HUES6 (cell line): ENCODE measurements around the gene AVEN.

Experiments used
- H3K27ac ChIP-seq: 2 replicates; pipeline ENCODE4 v1.7.0; 2013; ENCODE audit warnings: low read depth, mild to moderate bottlenecking, low read length, inconsistent platforms
- H3K27me3 ChIP-seq: 2 replicates; pipeline ENCODE4 v1.6.1; 2013; ENCODE audit warnings: low read length; ENCODE audit not compliant: control insufficient read depth, insufficient read depth
- H3K36me3 ChIP-seq: 2 replicates; pipeline ENCODE4 v1.6.1; 2013; ENCODE audit warnings: low read length; ENCODE audit not compliant: control insufficient read depth, insufficient read depth
- H3K4me1 ChIP-seq: 2 replicates; pipeline ENCODE4 v1.6.1; 2013; ENCODE audit warnings: low read length; ENCODE audit not compliant: control insufficient read depth, insufficient read depth
- H3K4me3 ChIP-seq: 2 replicates; pipeline ENCODE4 v1.5.1; 2013; ENCODE audit warnings: low read depth, low read length
- H3K9ac ChIP-seq: one replicate; pipeline ENCODE4 v1.6.1; 2013; ENCODE audit warnings: mild to moderate bottlenecking, low read length
- H3K9me3 ChIP-seq: 2 replicates; pipeline ENCODE4 v1.6.1; 2013; ENCODE audit warnings: low read depth, low read length; ENCODE audit not compliant: control insufficient read depth, insufficient read depth

The AVEN gene

GRCh38 chr15:33852094-33852493 lies 186.9 kb downstream of the AVEN start:
- H3K27me3 ChIP-seq, result no peaks in the 10 kb centered on the region
- peaks cover 18% of the 10 kb centered on the region; the same call in 1 of the 2 replicates for H3K4me1 ChIP-seq
- no peak overlapping the region for H3K4me3 ChIP-seq
- H3K36me3 ChIP-seq, result no peaks in the 10 kb centered on the region; the same call in 1 of the 2 replicates
- no peak overlapping the region for H3K9ac ChIP-seq
- no peaks in the 10 kb centered on the region for H3K9me3 ChIP-seq
- H3K27ac ChIP-seq, result no peak overlapping the region

- Histone ChIP-seq H3K27me3 (no peaks in the 10 kb centered on the region), H3K36me3 (no peaks in the 10 kb centered on the region; the same call in 1 of the 2 replicates), H3K27ac (no peak overlapping the region), H3K9me3 (no peaks in the 10 kb centered on the region), H3K9ac (no peak overlapping the region), H3K4me3 (no peak overlapping the region), H3K4me1 (peaks cover 19% of the 10 kb centered on the region; the same call in 1 of the 2 replicates)
These were observed 187.9 kb downstream of the AVEN start for GRCh38 chr15:33851079-33851478.

- Histone ChIP-seq H3K9me3 (no peaks in the 10 kb centered on the region), H3K9ac (no peak overlapping the region), H3K4me1 (peaks cover 34% of the 10 kb centered on the region), H3K27me3 (no peaks in the 10 kb centered on the region), H3K36me3 (no peaks in the 10 kb centered on the region; the same call in 1 of the 2 replicates), H3K27ac (no peak overlapping the region), H3K4me3 (no peak overlapping the region)
These were observed 191.0 kb downstream of the AVEN start for GRCh38 chr15:33848011-33848410.

GRCh38 chr15:33846862-33847261 lies 192.1 kb downstream of the AVEN start:
- Histone ChIP-seq H3K9me3 (no peaks in the 10 kb centered on the region), H3K36me3 (no peaks in the 10 kb centered on the region; the same call in 1 of the 2 replicates), H3K27ac (no peak overlapping the region), H3K9ac (no peak overlapping the region), H3K27me3 (no peaks in the 10 kb centered on the region), H3K4me1 (peaks cover 23% of the 10 kb centered on the region), H3K4me3 (no peak overlapping the region)

- no peak overlapping the region for H3K4me3 ChIP-seq
- H3K36me3 ChIP-seq, result no peaks in the 10 kb centered on the region; the same call in 1 of the 2 replicates
- no peaks in the 10 kb centered on the region for H3K27me3 ChIP-seq
- H3K27ac ChIP-seq, result no peak overlapping the region
- no peaks in the 10 kb centered on the region for H3K9me3 ChIP-seq
- H3K9ac ChIP-seq, result no peak overlapping the region
- peaks cover 19% of the 10 kb centered on the region for H3K4me1 ChIP-seq
These were observed 192.9 kb downstream of the AVEN start for GRCh38 chr15:33846142-33846541.

- no peak overlapping the region for H3K9ac ChIP-seq
- H3K4me3 ChIP-seq, result no peak overlapping the region
- no peak overlapping the region for H3K27ac ChIP-seq
- no peaks in the 10 kb centered on the region for H3K9me3 ChIP-seq
- no peaks in the 10 kb centered on the region; the same call in 1 of the 2 replicates for H3K36me3 ChIP-seq
- H3K27me3 ChIP-seq, result no peaks in the 10 kb centered on the region
- H3K4me1 ChIP-seq, result peaks cover 19% of the 10 kb centered on the region
These were observed 194.4 kb downstream of the AVEN start for GRCh38 chr15:33844597-33844996.

GRCh38 chr15:33844186-33844585 lies 194.8 kb downstream of the AVEN start:
- Histone ChIP-seq H3K4me3 (no peak overlapping the region), H3K27ac (peak overlapping the region; percentile 80)

GRCh38 chr15:33840615-33841014 lies 198.4 kb downstream of the AVEN start:
- no peak overlapping the region for H3K9ac ChIP-seq
- H3K4me1 ChIP-seq, result peaks cover 18% of the 10 kb centered on the region
- no peaks in the 10 kb centered on the region for H3K36me3 ChIP-seq
- H3K4me3 ChIP-seq, result no peak overlapping the region
- no peaks in the 10 kb centered on the region for H3K9me3 ChIP-seq
- no peaks in the 10 kb centered on the region for H3K27me3 ChIP-seq
- no peak overlapping the region for H3K27ac ChIP-seq

More at GRCh38 chr15:33844186-33844585, 194.8 kb downstream of the AVEN start:
- H3K9ac ChIP-seq, result no peak overlapping the region
- H3K27me3 ChIP-seq, result no peaks in the 10 kb centered on the region
- H3K4me1 ChIP-seq, result peaks cover 19% of the 10 kb centered on the region
- no peaks in the 10 kb centered on the region; the same call in 1 of the 2 replicates for H3K36me3 ChIP-seq
- H3K9me3 ChIP-seq, result no peaks in the 10 kb centered on the region

GRCh38 chr15:33839540-33839939 lies 199.5 kb downstream of the AVEN start:
- Histone ChIP-seq H3K4me3 (no peak overlapping the region), H3K27me3 (no peaks in the 10 kb centered on the region), H3K36me3 (no peaks in the 10 kb centered on the region)

GRCh38 chr15:33837294-33837693 lies 201.7 kb downstream of the AVEN start:
- no peak overlapping the region for H3K4me3 ChIP-seq
- no peaks in the 10 kb centered on the region for H3K36me3 ChIP-seq
- H3K4me1 ChIP-seq, result peaks cover 20% of the 10 kb centered on the region
- no peaks in the 10 kb centered on the region for H3K27me3 ChIP-seq
- no peak overlapping the region for H3K27ac ChIP-seq
- H3K9me3 ChIP-seq, result no peaks in the 10 kb centered on the region
- H3K9ac ChIP-seq, result no peak overlapping the region

More at GRCh38 chr15:33839540-33839939, 199.5 kb downstream of the AVEN start:
- H3K27ac ChIP-seq, result no peak overlapping the region
- no peak overlapping the region for H3K9ac ChIP-seq
- peaks cover 28% of the 10 kb centered on the region for H3K4me1 ChIP-seq
- no peaks in the 10 kb centered on the region for H3K9me3 ChIP-seq

GRCh38 chr15:33834892-33835743 lies 203.9 kb downstream of the AVEN start:
- H3K36me3 ChIP-seq, result no peaks in the 10 kb centered on the region
- H3K9me3 ChIP-seq, result no peaks in the 10 kb centered on the region
- 0 out of 2 replicates have a peak overlapping the region, but pooled peaks have one; percentile 5 for H3K4me3 ChIP-seq
- peak overlapping the region; percentile 38; the same call in 1 of the 2 replicates for H3K27ac ChIP-seq
- H3K27me3 ChIP-seq, result no peaks in the 10 kb centered on the region
- peak overlapping the region; percentile 2 for H3K9ac ChIP-seq
- H3K4me1 ChIP-seq, result peaks cover 20% of the 10 kb centered on the region
